K562 (cell line): ENCODE measurements around the gene CDH12. TPM values are rescaled to one million over a fixed set of nuclear protein-coding genes. Genes with fewer than 3 reads are reported as not detected.

ENCODE experiments used
- ATAC-seq: fragments of 200-7000 bp; cut with Tn5 transposase; 3 replicates; pipeline ENCODE4 v1.9.1; 2020; ENCODE audit warnings: moderate library complexity
- BruUV-seq: library from RNA; stranded (reverse); fragments of 400-500 nt; replicated peaks from 2 replicates; lab custom pipeline; 2021; lab: Mats Ljungman, UMichigan
- CTCF ChIA-PET: fragments of 300-600 bp; formaldehyde crosslinking; extraction: SDS; loops from one replicate; lab custom pipeline; 2021; ENCODE audit warnings: low intra/inter-chr PET ratio; lab: Yijun Ruan, JAX
- POLR2A ChIA-PET: fragments of 300-600, 350-650 bp; sonication (Branson Sonifier 250); formaldehyde crosslinking; extraction: SDS; loops from one replicate; lab custom pipeline; 2021; ENCODE audit warnings: antibody characterized with exemption, inconsistent platforms; lab: Yijun Ruan, JAX
- DNase-seq, 4 experiments: peaks; one replicate each; pipeline versions ENCODE4 v3.0.0 to v3.0.0-alpha.2; 2011 to 2018; ENCODE audit warnings: low spot score in 3 of 4, mixed read lengths in 3 of 4; ENCODE audit errors: extremely low read depth in 1 of 4
- FAIRE-seq: peaks from 2 replicates; lab custom pipeline; 2011; peaks lifted over from hg19 to GRCh38; lab: Jason Lieb, UNC
- H2AFZ ChIP-seq: 2 replicates; pipeline ENCODE4 v1.6.0; 2011; ENCODE audit warnings: low read depth, low read length, control low read depth, inconsistent platforms
- H3K27ac ChIP-seq: fragments of 200-600 bp; 3 replicates; pipeline ENCODE4 v1.8.0; 2011; ENCODE audit warnings: low read depth, mild to moderate bottlenecking, control low read depth, inconsistent platforms, low read length, moderate library complexity, mixed read lengths; ENCODE audit errors: extremely low read depth
- H3K27me3 ChIP-seq, 2 experiments: fragments of 300-600 bp in 1 of 2; 2 replicates in 1 of 2; 3 replicates in 1 of 2; pipeline versions ENCODE4 v1.6.0 to v1.8.0; 2011; ENCODE audit warnings: inconsistent platforms in 2 of 2, low read length in 2 of 2, mild to moderate bottlenecking in 1 of 2, mixed read lengths in 1 of 2, moderate library complexity in 1 of 2; ENCODE audit not compliant: control insufficient read depth in 2 of 2, insufficient read depth in 2 of 2
- H3K36me3 ChIP-seq: fragments of 300-600 bp; 3 replicates; pipeline ENCODE4 v1.8.0; 2011; ENCODE audit warnings: mild to moderate bottlenecking, low read length, inconsistent platforms; ENCODE audit not compliant: control insufficient read depth, insufficient read depth
- H3K4me1 ChIP-seq, 2 experiments: fragments of 200-600 bp in 1 of 2; replicated peaks in 1 of 2; 2 replicates in 1 of 2; 3 replicates in 1 of 2; pipeline versions ENCODE4 v1.5.1 to v1.8.0; 2011; ENCODE audit warnings: inconsistent platforms in 2 of 2, low read length in 2 of 2, mild to moderate bottlenecking in 1 of 2, mixed read lengths in 1 of 2, moderate library complexity in 1 of 2; ENCODE audit not compliant: control insufficient read depth in 2 of 2, insufficient read depth in 2 of 2
- H3K4me2 ChIP-seq: 2 replicates; pipeline ENCODE4 v1.6.1; 2011; ENCODE audit warnings: low read length, control low read depth, inconsistent platforms, mixed read lengths; ENCODE audit not compliant: insufficient read depth
- H3K4me3 ChIP-seq: fragments of 200-600 bp; sonication (generic), shearing (Covaris generic); 2 replicates; pipeline ENCODE4 v1.5.1; 2016; ENCODE audit warnings: control low read depth, inconsistent platforms
- H3K79me2 ChIP-seq: fragments of 200-600 bp; 3 replicates; pipeline ENCODE4 v1.8.0; 2011; ENCODE audit warnings: low read length, inconsistent platforms; ENCODE audit not compliant: control insufficient read depth, insufficient read depth
- H3K9ac ChIP-seq, 2 experiments: 2 replicates each; pipeline versions ENCODE4 v1.6.0 to v1.6.1; 2011; ENCODE audit warnings: low read depth in 2 of 2, low read length in 2 of 2, control low read depth in 1 of 2, inconsistent platforms in 1 of 2, mild to moderate bottlenecking in 1 of 2, mixed read lengths in 1 of 2; ENCODE audit not compliant: insufficient read depth in 1 of 2
- H3K9me1 ChIP-seq: one replicate; pipeline ENCODE4 v1.6.0; 2011; ENCODE audit warnings: inconsistent platforms, mild to moderate bottlenecking, low read length, moderate library complexity; ENCODE audit not compliant: control insufficient read depth, insufficient read depth
- H3K9me3 ChIP-seq: replicated peaks from 2 replicates; pipeline ENCODE4 v1.5.1; 2011; ENCODE audit warnings: low read depth, low read length, inconsistent platforms; ENCODE audit not compliant: control insufficient read depth, insufficient read depth
- H4K20me1 ChIP-seq: replicated peaks from 2 replicates; pipeline ENCODE4 v1.6.1; 2011; ENCODE audit warnings: low read length, inconsistent platforms, mixed read lengths; ENCODE audit not compliant: control insufficient read depth, insufficient read depth
- HDAC8 ChIP-seq: fragments of 450-650 bp; IDR thresholded peaks from 2 replicates; pipeline ENCODE4 v1.6.1; 2016; ENCODE audit warnings: mild to moderate bottlenecking, missing genetic modification characterization, moderate library complexity, missing compliant biosample characterization
- MAFG ChIP-seq: fragments of 450-650 bp; conservative IDR thresholded peaks from 2 replicates; pipeline ENCODE4 v1.6.1; 2016; ENCODE audit warnings: missing genetic modification characterization, missing compliant biosample characterization
- PHB ChIP-seq: fragments of 250-450 bp; sonication (Bioruptor Pico); IDR thresholded peaks from 2 replicates; pipeline ENCODE4 v1.5.0; 2021
- RAD21 ChIP-seq, 2 experiments: fragments of 250-450 bp in 1 of 2; fragments of 450-650 bp in 1 of 2; sonication (Bioruptor Pico) in 1 of 2; formaldehyde crosslinking in 1 of 2; IDR thresholded peaks in 1 of 2; conservative IDR thresholded peaks in 1 of 2; 2 replicates each; pipeline versions ENCODE4 v1.4.0 to v1.8.0; 2020 to 2022; ENCODE audit warnings: mild to moderate bottlenecking in 2 of 2, moderate library complexity in 1 of 2
- WGBS: fragments of 100-300 bp; shearing (Covaris generic); methylation state at CpG from one replicate; pipeline ENCODE4 v1.1.6; 2016; ENCODE audit warnings: low coverage, mixed read lengths; ENCODE audit not compliant: insufficient coverage; ENCODE audit errors: missing lambda C conversion rate; 5-methylcytosine and 5-hydroxymethylcytosine counted together
- in situ Hi-C: fragments of 300-500 bp; cut with MboI; formaldehyde crosslinking; loops from 4 replicates; pipeline ENCODE4 v1.15.0; 2018; ENCODE audit warnings: inconsistent platforms, mixed read lengths
- intact Hi-C: fragments of 100-400 bp; cut with micrococcal nuclease; formaldehyde crosslinking; loops from 2 replicates; pipeline ENCODE4 v1.14.2; 2022
- polyA plus RNA-seq, 8 experiments: library from polyadenylated mRNA; depleted of rRNA in 4 of 8; stranded (reverse) in 5 of 8; unstranded in 3 of 8; fragments of >200 nt; fragmentation: Nextera tagmentation in 2 of 8; fragmentation: Illumina TruSeq in 1 of 8; extraction: Ambion mirVana in 2 of 8; extraction: Trizol in 1 of 8; gene quantifications; 2 replicates each; pipeline versions ENCODE4 v1.2.1 to v1.2.3, GENCODE V29; 2011 to 2014; ENCODE audit warnings: inconsistent platforms in 1 of 8, missing spikeins in 1 of 8
- total RNA-seq, 7 experiments: library from RNA; depleted of rRNA in 6 of 7; stranded (reverse); fragments of >200 nt in 6 of 7; fragmentation: Illumina TruSeq in 2 of 7; extraction: Trizol in 2 of 7; gene quantifications; 2 replicates each; pipeline versions ENCODE4 v1.2.1 to v1.2.3, GENCODE V29; 2011 to 2021; ENCODE audit warnings: low replicate concordance in 1 of 7
- TF ChIP-seq, protein P1 (sequence below): fragments of 450-650 bp; formaldehyde crosslinking; IDR thresholded peaks from 2 replicates; pipeline ENCODE4 v1.4.0; 2020; ENCODE audit warnings: mild to moderate bottlenecking, moderate library complexity
- TF ChIP-seq, protein P2 (sequence below), 3 experiments: IDR thresholded peaks in 2 of 3; conservative IDR thresholded peaks in 1 of 3; 2 replicates each; pipeline ENCODE4 v1.5.1; 2011 to 2012; ENCODE audit warnings: low read length in 3 of 3, mild to moderate bottlenecking in 3 of 3, control low read depth in 2 of 3, improper control_type of control experiment in 1 of 3, inconsistent platforms in 1 of 3, low read depth in 1 of 3, mixed read lengths in 1 of 3, moderate library complexity in 1 of 3; ENCODE audit not compliant: insufficient read depth in 2 of 3

Gene CDH12
- total and polyA plus RNA-seq, 9 of the 15 experiments (the other 6 are each of a cell fraction or from before 2014, with no cell fraction given): 0.03 to 1.7 (median 0.37) TPM

DNA sequence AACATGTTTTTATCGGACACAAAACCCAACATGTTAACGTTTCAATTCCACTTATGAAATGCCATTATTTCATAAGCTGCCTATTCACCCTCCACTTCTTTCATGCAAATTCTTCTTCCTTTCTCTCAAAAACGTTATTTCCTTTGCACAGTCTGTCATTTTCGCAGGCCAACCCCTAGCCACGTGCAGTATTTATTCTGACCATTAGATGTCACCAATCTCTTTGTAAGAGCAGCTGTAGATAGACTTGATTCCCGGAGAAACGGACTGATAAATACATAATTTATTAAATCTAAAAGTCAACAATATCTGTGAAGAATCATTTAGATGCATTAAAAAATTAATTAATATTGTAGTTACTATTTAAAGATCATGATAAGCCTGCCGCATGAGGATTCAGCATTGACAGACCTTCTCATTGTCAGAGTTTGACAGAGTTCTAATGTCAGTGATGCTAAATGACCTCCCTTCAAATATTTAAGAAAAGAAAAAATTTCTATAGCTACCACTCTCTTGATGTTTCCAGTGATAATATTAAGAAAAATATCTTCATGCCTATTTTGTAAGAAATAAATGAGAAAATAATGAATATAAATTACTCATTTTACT is 933.6 kb downstream of the CDH12 start:
- Histone ChIP-seq H3K9ac (no peak overlapping the region), H3K9me1 (no peaks in the 10 kb centered on the region), H3K36me3 (no peaks in the 10 kb centered on the region), H2AFZ (no peak overlapping the region), H3K79me2 (no peaks in the 10 kb centered on the region), H4K20me1 (no peaks in the 10 kb centered on the region), H3K4me1 (no peaks in the 10 kb centered on the region), H3K4me3 (no peak overlapping the region), H3K9me3 (no peaks in the 10 kb centered on the region), H3K4me2 (no peak overlapping the region), H3K27me3 (no peaks in the 10 kb centered on the region), H3K27ac (no peak overlapping the region)
- WGBS: 1% methylated on average over 8 of the region's 8 CpGs
- ATAC-seq: 0 out of 3 replicates have a peak, but pooled peaks have one; percentile 37
- ChIA-PET CTCF (no interaction called here), POLR2A (no interaction called here)
- intact Hi-C loops (no loop called here), in situ Hi-C loops (no loop called here)
- no peak for FAIRE-seq
- no TSS peak for BruUV-seq
- TF ChIP-seq RAD21 (CRISPR knock-in tag; conservative IDR thresholded peaks at IDR 0.05 in 1 of 2, IDR thresholded peaks at IDR 0.05 in 1 of 2) (peak; percentile 49 to 50; a peak in 3 of 4 replicates), HDAC8 (tag) (no peak), PHB (CRISPR knock-in tag) (no peak), MAFG (tag) (no peak)
- TF ChIP-seq, protein P1, sequence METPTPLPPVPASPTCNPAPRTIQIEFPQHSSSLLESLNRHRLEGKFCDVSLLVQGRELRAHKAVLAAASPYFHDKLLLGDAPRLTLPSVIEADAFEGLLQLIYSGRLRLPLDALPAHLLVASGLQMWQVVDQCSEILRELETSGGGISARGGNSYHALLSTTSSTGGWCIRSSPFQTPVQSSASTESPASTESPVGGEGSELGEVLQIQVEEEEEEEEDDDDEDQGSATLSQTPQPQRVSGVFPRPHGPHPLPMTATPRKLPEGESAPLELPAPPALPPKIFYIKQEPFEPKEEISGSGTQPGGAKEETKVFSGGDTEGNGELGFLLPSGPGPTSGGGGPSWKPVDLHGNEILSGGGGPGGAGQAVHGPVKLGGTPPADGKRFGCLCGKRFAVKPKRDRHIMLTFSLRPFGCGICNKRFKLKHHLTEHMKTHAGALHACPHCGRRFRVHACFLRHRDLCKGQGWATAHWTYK (CRISPR knock-in tag): no peak
- TF ChIP-seq, protein P2, sequence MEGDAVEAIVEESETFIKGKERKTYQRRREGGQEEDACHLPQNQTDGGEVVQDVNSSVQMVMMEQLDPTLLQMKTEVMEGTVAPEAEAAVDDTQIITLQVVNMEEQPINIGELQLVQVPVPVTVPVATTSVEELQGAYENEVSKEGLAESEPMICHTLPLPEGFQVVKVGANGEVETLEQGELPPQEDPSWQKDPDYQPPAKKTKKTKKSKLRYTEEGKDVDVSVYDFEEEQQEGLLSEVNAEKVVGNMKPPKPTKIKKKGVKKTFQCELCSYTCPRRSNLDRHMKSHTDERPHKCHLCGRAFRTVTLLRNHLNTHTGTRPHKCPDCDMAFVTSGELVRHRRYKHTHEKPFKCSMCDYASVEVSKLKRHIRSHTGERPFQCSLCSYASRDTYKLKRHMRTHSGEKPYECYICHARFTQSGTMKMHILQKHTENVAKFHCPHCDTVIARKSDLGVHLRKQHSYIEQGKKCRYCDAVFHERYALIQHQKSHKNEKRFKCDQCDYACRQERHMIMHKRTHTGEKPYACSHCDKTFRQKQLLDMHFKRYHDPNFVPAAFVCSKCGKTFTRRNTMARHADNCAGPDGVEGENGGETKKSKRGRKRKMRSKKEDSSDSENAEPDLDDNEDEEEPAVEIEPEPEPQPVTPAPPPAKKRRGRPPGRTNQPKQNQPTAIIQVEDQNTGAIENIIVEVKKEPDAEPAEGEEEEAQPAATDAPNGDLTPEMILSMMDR (IDR thresholded peaks at IDR 0.05 in 2 of 3, conservative IDR thresholded peaks at IDR 0.05 in 1 of 3; ENCODE audit: insufficient read depth in 2 of 3, low read depth in 1 of 3, low read length in 3 of 3): peak in 2 of 3 experiments; percentile 43 to 45; a peak in 3 of 6 replicates
- peak; percentile 12 to 18 (median 16) for DNase-seq
